GM18499 (cell line): Measurements from ENCODE around the gene ZC3H13.

Source experiments
- ATAC-seq: cut with Tn5 transposase; IDR thresholded peaks from one replicate; pipeline ENCODE4 v1.9.1; 2021; ENCODE audit warnings: moderate number of reproducible peaks; ENCODE audit not compliant: insufficient read depth, unreplicated experiment

The ZC3H13 gene

DNA sequence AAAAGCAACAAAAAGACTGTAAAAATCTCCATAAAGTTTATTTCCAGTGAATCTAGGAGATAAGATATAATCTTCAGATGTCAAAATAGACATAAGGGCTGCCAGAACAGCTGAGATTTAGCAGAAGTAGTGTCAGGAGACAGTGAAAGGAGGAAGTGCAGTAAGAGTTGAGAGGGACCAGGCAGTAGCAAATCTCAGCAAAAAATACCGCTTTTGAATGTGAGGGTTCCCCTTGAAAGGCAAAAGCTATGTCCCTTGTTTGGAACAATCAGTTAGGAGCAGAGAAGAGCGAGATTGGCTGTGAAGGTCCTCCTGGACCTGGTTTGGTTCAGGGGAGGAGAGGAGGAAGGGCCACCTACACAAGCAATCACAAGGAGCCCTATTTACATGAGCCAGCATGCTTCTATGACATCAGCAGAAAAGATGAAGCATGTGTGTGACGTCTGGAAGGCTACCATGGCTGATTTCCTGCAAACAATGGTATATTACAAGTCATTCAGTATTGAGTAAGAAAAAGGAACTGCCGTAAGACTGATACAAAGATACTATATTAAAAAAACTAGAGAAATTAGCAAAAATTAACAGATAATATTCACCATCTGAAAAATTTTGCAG is 102.1 kb downstream of the ZC3H13 start:
- ATAC-seq, result no peak

GRCh38 chr13:45949161-45949560 is 103.4 kb downstream of the ZC3H13 start:
- no peak for ATAC-seq

- no peak for ATAC-seq
These were observed 108.6 kb downstream of the ZC3H13 start for GRCh38 chr13:45943965-45944364.

GRCh38 chr13:45943120-45943519 is 109.4 kb downstream of the ZC3H13 start:
- ATAC-seq, result no peak

DNA sequence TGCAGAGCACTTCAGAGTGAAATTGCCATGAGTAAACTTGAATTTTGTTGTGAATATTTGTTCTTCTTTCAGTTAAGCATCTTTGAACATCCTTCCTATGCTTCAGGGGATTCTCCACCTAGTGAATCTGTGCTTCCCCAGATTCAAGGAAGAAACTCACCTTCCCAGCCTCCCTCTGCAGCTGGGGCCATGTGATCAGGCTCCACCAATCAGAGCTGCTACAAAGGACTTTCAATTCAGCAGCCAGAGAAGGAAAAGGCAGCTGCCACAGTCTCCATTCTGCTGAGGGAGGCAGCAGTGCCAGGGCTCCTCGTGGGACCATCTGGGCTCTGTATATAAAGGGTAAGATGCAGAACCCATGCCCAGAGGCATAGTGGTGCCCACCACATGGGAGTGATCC is 111.3 kb downstream of the ZC3H13 start:
- ATAC-seq, result no peak

DNA sequence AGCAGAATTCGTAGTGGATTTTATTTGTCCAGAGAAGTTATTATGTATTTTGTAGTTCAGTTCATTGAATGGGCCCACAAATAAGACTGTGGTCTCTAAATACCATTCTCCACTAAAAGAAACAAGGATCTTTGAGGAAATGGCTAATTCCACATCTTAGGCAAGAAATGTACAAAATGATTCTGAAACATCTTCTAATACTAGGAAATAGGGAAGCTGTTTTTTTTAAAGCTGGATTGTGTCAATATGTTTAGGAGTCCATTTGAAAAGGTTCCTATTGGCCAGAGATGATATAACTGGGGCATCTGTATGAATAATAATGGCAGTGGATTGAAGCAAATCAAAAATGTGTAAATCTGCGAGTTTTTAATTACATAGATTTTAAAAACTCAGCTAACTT is 112.5 kb downstream of the ZC3H13 start:
- ATAC-seq, result no peak

DNA sequence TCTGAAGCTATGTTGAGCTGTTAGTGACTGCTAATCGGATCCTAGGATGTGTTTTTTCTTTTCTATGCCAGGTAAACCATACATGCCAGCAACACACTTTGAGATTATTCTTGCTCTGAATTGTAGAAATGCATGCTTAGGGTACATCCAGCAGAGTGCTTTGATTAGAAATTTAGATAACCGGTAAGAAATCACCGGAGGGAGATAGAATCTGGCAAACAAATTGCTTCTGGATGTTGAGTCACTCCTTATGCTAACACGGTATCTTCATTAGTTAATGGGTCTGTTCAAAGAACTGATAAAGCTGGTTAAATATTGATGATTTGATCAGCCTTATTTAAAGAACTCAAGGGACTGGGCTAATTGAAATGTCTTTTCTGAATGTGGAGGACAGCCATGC is 115.9 kb downstream of the ZC3H13 start:
- ATAC-seq, result no peak

DNA sequence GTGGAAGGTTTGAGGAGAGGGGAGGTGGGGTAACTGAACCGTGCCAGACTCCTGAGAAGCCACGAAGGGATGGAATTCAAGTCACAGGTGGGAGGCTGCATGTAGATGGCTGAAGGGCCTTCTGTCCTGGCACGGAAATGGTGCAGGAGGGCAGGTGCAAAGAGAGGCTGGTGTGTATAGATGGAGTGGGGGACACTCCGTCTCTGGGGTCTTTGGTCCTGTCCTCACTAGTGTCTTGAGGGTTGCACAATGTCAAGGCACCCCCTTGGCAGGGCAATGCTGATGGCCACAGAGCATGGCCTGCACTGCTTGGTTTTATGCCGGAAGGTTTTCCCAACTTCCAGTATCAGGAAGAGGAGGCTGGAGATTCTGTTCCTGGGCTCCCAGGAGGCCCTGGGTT is 118.3 kb downstream of the ZC3H13 start:
- ATAC-seq, result no peak

GRCh38 chr13:45933203-45933908 is 119.2 kb downstream of the ZC3H13 start:
- no peak for ATAC-seq

DNA sequence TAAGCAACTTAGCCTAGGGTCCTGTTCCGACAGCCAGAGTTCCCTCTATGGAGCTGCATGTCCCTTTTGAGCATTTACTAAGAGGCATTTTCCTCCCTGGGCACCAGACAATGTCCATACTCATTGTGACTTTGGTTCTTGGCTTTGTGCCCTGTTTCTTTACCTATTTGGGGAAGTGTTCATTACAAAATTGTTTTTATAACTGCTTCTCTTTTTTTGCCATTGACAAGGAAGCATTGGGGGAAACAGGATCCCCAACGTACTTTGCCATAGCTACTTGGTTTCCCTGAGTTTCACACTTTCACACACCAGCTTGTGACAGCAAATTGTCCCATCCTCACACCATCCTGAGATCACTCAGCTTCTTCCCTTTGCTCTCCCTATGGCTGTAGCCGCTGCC is 119.9 kb downstream of the ZC3H13 start:
- ATAC-seq, result no peak

DNA sequence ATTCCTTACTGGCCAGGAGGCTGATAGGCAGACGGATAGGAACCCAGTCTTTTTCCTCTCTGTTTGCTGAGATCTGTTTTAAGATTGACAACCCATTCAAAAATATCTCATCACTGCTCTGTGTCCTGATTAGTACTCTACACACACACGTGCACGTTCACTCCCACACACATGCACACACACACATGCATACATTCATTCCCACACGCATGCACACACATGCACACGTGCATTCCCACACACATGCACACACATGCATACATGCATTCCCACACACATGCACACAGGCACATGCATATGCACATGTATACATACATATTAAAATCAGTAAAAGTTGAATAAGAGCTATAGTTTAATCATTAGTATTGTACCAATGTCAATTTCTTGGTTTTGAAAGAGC is 120.4 kb downstream of the ZC3H13 start:
- ATAC-seq, result no peak

DNA sequence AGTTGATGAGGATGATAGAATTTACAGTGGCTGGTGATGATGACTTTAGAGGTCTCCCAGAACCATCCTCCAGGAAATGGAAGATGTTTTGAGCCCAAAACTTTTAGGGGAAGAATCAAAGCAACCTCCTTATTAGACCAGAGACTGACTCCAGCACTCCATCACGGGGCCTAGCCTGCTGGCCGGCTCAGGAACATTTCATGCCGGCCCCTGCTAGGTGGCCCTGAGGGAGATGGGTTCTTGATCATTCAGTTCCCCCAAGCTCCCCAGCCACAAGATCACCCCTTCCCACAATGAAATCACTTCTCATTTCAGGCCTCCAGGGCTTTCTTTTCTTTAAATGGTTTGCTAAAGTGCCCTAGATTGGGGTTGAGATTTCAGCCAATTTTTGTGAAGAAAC is 121.3 kb downstream of the ZC3H13 start:
- no peak for ATAC-seq

DNA sequence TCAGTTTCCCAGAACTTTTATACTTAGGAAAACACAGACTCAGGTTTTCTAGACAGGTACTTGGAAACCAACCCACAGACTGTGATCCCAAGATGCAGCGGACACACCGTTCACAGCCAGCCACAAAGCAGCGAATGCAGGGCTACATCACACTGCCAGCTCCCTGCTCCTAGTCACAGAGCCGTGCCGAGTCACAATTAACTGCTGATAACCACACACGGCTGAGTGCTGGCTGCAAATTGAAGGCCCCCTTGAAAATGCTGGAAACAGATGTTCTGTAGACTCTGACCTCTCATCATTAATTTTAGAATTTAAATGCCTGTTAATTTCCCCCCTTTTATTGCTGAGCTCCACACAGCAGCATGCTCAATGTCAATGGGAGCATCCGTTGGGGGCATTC is 122.4 kb downstream of the ZC3H13 start:
- ATAC-seq, result no peak

DNA sequence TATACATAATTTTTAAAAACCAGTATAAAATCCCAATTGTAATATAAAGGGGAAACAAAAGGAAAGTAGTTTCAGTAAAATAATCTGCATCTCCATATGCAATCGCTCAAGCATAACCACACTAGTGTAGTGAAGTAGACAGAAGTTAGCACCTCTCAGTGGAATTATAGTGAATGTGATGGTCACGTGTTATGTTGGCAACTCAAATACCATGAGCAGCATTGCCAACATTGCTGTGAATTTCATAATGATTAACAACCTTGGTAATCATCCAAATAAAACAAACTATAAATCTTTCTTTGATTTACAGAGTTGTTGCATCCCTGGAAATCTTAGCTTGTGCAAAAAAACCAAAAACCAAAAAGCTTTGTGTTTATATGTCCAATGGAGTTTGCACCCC is 123.7 kb downstream of the ZC3H13 start:
- no peak for ATAC-seq

DNA sequence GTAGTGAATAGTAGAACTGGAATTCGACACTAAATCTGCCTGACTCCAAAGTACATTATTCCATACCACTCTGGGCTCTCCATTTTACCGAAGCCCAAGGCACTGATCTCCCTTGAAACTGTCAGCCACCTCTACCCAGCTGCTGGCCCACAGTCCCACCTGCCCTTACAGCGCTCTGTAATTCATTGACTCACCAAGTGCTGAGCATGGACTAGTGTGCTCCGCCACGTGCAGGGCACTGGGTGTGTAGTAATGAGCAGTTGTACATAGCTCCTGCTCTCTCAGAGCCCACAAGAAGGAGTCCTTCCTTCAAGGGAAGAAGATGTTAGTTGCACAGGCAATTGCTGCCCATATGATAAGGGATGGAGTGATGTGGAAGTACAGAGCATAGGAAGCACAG is 124.4 kb downstream of the ZC3H13 start:
- no peak for ATAC-seq

DNA sequence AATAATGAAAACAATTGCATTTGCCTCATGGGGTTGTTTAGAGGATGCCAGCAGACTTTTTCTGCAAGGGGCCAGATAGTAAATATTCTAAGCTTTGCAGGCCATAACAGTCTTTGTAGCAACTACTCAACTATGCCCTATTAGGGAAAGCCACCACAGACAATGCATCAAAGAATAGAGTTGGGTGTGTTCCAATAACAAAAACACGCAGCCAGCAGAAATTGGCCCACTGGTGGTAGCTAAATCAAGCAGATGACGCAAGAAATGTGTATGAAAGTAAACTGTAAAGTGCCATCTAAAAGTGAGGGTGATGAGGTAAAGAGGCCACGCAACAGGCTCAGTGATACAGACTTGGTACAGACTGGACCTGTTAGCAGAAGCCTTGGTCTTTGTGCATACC is 125.8 kb downstream of the ZC3H13 start:
- ATAC-seq, result no peak

DNA sequence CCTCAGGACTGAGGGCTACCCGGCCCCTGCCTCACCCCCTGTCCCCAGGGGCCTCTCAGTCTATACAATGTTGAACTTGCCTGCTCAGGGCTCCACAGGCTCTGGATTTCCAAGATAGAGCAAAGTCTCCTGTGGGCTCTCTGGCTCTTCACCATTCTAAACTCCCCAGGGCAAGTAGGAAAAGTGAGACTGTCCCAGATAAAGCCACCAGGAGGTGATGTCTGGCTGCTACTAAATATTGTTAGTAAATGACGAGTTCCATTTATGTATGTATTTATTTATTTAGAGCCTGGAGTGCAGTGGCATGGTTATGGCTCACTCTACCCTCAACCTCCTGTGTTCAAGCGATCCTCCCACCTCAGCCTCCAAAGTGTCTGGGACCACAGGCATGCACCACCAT is 127.4 kb downstream of the ZC3H13 start:
- no peak for ATAC-seq

- no peak for ATAC-seq
These were observed 131.3 kb downstream of the ZC3H13 start for GRCh38 chr13:45921162-45921736.

GRCh38 chr13:45918597-45918996 is 133.9 kb downstream of the ZC3H13 start:
- no peak for ATAC-seq

DNA sequence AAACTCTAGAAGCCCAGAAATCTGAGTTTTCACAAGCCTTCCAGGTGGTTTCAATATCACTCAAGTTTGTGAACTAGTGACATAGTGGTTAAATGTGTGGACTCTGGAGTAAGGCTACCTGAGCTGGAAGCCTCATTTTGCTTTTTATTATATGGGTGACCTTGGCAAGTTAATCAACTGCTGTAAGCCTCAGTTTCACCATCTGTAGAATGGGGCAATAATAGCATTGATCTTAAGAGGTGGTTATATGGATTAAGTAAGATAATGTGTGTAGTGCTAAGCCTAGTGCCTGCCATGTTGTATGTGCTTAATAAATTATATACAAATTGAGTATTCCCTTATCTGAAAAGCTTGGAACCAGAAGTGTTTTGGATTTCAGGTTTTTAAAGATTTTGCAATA is 135.5 kb downstream of the ZC3H13 start:
- ATAC-seq, result no peak

DNA sequence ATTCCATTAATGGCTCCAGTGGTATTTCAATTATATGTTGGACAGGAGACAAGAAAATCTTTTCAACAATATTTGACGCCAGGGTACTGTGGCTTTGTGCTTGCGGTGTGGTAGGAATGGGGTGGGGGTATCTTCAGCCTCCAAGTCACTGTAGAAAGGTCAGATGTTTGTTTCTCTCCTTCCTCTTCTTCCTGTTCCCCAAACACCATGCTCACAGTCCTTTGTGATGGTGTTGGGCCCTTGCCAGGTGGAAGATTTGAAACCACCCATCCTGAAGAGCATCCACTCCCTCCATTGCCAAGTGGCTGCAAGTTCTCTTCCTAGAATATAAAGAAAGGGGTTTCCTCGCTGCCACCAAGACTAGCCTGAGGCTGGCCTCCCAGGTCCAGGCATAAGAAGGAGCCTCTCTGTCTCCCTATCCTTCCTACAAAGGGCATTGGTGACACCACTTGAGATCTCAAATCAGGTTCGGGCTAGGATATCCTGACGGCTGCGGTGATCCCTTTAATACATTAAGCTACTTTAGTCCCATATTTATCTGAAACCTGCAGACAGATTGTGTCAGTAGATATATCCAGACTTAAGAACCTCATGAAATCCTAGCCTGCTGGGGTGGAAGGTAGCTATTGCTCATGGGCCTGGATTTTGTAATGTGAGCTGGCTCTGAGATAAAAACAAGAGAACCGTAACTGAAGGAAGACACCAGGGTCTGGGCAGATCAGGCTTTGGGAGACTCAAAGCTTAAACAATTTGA is 136.7 kb downstream of the ZC3H13 start:
- ATAC-seq, result no peak
